ENCODE results near the gene COL25A1. TPM values are rescaled to one million over a fixed set of nuclear protein-coding genes. Genes with fewer than 3 reads are reported as not detected.

Gene COL25A1
- total and polyA plus RNA-seq, 4 donors: 0.61 to 4.4 (median 2.1) TPM

DNA sequence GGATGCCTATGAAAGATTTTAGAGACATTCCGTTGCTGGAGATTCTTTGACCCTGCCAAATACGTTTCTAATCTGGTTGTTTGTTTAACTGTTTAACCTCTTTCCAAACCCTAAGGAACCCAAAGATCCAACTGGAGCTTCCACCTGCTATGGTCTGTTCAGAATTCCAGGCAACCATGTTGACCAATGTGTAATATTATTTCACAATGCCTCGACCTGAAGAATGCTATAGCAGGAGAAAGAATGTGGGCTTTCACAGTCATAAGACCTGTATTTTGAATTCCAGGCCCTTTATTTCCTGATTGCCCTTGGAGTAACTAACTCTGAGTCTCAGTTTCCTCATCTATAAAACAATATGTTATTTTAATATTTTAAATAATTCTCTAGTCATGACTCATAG, 90.8 kb downstream of the COL25A1 start:
- H3K27ac ChIP-seq (ENCODE audit: low read depth in 1 of 2, low read length in 2 of 2): no peak overlapping the region
- no peaks in the 10 kb centered on the region for H3K36me3 ChIP-seq (ENCODE audit: control insufficient read depth in 4 of 4, insufficient read depth in 3 of 4, low read depth in 1 of 4, low read length in 3 of 4)
- no peak for DNase-seq (ENCODE audit: low spot score)
- H3K4me1 ChIP-seq (ENCODE audit: control insufficient read depth in 4 of 4, insufficient read depth in 4 of 4, low read length in 3 of 4): no peaks in the 10 kb centered on the region
- H3K27me3 ChIP-seq (ENCODE audit: control insufficient read depth in 4 of 4, insufficient read depth in 4 of 4, low read length in 3 of 4): peaks cover 0 to 3% (median 0%) of the 10 kb centered on the region in 4 donors
- WGBS: 43% methylated on average over 3 of the region's 3 CpGs
- H3K9ac ChIP-seq (ENCODE audit: low read depth in 1 of 2, low read length in 2 of 2): no peak overlapping the region
- no peaks in the 10 kb centered on the region for H3K9me3 ChIP-seq (ENCODE audit: control insufficient read depth in 4 of 4, low read length in 3 of 4)
- TF ChIP-seq NR2F2 (IDR thresholded peaks at IDR 0.05) (no peak), FOXA2 (IDR thresholded peaks at IDR 0.05) (no peak), SP1 (IDR thresholded peaks at IDR 0.05) (no peak), RAD21 (IDR thresholded peaks at IDR 0.05) (no peak), JUND (IDR thresholded peaks at IDR 0.05) (no peak), HNF4G (IDR thresholded peaks at IDR 0.05) (no peak)
- TF ChIP-seq, protein P1, sequence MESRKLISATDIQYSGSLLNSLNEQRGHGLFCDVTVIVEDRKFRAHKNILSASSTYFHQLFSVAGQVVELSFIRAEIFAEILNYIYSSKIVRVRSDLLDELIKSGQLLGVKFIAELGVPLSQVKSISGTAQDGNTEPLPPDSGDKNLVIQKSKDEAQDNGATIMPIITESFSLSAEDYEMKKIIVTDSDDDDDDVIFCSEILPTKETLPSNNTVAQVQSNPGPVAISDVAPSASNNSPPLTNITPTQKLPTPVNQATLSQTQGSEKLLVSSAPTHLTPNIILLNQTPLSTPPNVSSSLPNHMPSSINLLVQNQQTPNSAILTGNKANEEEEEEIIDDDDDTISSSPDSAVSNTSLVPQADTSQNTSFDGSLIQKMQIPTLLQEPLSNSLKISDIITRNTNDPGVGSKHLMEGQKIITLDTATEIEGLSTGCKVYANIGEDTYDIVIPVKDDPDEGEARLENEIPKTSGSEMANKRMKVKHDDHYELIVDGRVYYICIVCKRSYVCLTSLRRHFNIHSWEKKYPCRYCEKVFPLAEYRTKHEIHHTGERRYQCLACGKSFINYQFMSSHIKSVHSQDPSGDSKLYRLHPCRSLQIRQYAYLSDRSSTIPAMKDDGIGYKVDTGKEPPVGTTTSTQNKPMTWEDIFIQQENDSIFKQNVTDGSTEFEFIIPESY (IDR thresholded peaks at IDR 0.05): no peak
- no peak overlapping the region for H3K4me3 ChIP-seq (ENCODE audit: low read depth in 1 of 3, low read length in 3 of 3)

GRCh38 chr4:109209647-109210046, 92.8 kb downstream of the COL25A1 start:
- Histone ChIP-seq H3K9ac (ENCODE audit: low read depth in 1 of 2, low read length in 2 of 2) (no peak overlapping the region), H3K36me3 (ENCODE audit: control insufficient read depth in 4 of 4, insufficient read depth in 3 of 4, low read depth in 1 of 4, low read length in 3 of 4) (no peaks in the 10 kb centered on the region), H3K9me3 (ENCODE audit: control insufficient read depth in 4 of 4, low read length in 3 of 4) (no peaks in the 10 kb centered on the region), H3K4me1 (ENCODE audit: control insufficient read depth in 4 of 4, insufficient read depth in 4 of 4, low read length in 3 of 4) (no peaks in the 10 kb centered on the region), H3K4me3 (ENCODE audit: low read depth in 1 of 3, low read length in 3 of 3) (no peak overlapping the region), H3K27me3 (ENCODE audit: control insufficient read depth in 4 of 4, insufficient read depth in 4 of 4, low read length in 3 of 4) (peaks cover 0 to 1% (median 0%) of the 10 kb centered on the region in 4 donors), H3K27ac (ENCODE audit: low read depth in 1 of 2, low read length in 2 of 2) (no peak overlapping the region)
- no peak for DNase-seq (ENCODE audit: low spot score)
- TF ChIP-seq RXRA (IDR thresholded peaks at IDR 0.05): no peak
- TF ChIP-seq MAX (IDR thresholded peaks at IDR 0.05): no peak
- 73% methylated on average over 6 of the region's 6 CpGs for WGBS

DNA sequence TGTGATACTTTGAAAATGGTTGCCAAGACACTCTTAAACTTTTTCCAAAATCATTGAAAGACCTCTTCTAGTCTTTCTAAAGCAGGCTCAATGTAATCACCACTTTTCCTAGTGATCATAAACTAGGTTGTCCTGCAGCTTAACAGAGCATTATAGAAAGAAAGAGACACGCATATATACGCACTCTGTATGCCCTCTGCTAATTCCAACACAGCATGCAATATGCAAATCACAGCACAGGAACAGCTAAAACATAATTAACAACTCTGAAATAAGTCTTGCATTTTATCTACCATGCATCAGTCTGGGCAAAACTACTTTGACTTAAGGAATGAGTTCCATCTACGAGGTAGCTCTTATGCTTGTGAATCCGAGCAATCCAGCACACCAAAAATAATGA, 94.6 kb downstream of the COL25A1 start:
- H3K27me3 ChIP-seq (ENCODE audit: control insufficient read depth in 4 of 4, insufficient read depth in 4 of 4, low read length in 3 of 4): no peaks in the 10 kb centered on the region
- H3K4me3 ChIP-seq (ENCODE audit: low read depth in 1 of 3, low read length in 3 of 3): no peak overlapping the region
- H3K4me1 ChIP-seq (ENCODE audit: control insufficient read depth in 4 of 4, insufficient read depth in 4 of 4, low read length in 3 of 4): no peaks in the 10 kb centered on the region
- no peaks in the 10 kb centered on the region for H3K36me3 ChIP-seq (ENCODE audit: control insufficient read depth in 4 of 4, insufficient read depth in 3 of 4, low read depth in 1 of 4, low read length in 3 of 4)
- no peak overlapping the region for H3K27ac ChIP-seq (ENCODE audit: low read depth in 1 of 2, low read length in 2 of 2)
- no peak for TF ChIP-seq HNF4A (conservative IDR thresholded peaks at IDR 0.05)
- no peak for TF ChIP-seq GABPA (IDR thresholded peaks at IDR 0.05 in 1 of 2, conservative IDR thresholded peaks at IDR 0.05 in 1 of 2)
- no peak for TF ChIP-seq JUND (IDR thresholded peaks at IDR 0.05)
- TF ChIP-seq, protein P1 (IDR thresholded peaks at IDR 0.05): no peak
- TF ChIP-seq, protein P2, sequence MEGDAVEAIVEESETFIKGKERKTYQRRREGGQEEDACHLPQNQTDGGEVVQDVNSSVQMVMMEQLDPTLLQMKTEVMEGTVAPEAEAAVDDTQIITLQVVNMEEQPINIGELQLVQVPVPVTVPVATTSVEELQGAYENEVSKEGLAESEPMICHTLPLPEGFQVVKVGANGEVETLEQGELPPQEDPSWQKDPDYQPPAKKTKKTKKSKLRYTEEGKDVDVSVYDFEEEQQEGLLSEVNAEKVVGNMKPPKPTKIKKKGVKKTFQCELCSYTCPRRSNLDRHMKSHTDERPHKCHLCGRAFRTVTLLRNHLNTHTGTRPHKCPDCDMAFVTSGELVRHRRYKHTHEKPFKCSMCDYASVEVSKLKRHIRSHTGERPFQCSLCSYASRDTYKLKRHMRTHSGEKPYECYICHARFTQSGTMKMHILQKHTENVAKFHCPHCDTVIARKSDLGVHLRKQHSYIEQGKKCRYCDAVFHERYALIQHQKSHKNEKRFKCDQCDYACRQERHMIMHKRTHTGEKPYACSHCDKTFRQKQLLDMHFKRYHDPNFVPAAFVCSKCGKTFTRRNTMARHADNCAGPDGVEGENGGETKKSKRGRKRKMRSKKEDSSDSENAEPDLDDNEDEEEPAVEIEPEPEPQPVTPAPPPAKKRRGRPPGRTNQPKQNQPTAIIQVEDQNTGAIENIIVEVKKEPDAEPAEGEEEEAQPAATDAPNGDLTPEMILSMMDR (IDR thresholded peaks at IDR 0.05; ENCODE audit: low read depth, low read length, missing input control): no peak
- TF ChIP-seq RAD21 (IDR thresholded peaks at IDR 0.05): no peak
- no peak for TF ChIP-seq YY1 (IDR thresholded peaks at IDR 0.05)
- TF ChIP-seq SP1 (IDR thresholded peaks at IDR 0.05): no peak
- TF ChIP-seq TAF1 (conservative IDR thresholded peaks at IDR 0.05): no peak
- H3K9ac ChIP-seq (ENCODE audit: low read depth in 1 of 2, low read length in 2 of 2): no peak overlapping the region
- H3K9me3 ChIP-seq (ENCODE audit: control insufficient read depth in 4 of 4, low read length in 3 of 4): no peaks in the 10 kb centered on the region
- 85% methylated on average over 4 of the region's 4 CpGs for WGBS
- no peak for DNase-seq (ENCODE audit: low spot score)
